CD4-positive, alpha-beta T cell treated with Interleukin-17A for 1 hour (primary cell): ENCODE results near the gene GMDS.

ENCODE experiments used
- DNase-seq: peaks from one replicate; pipeline ENCODE4 v3.0.0-alpha.2; 2020

The GMDS gene

DNA sequence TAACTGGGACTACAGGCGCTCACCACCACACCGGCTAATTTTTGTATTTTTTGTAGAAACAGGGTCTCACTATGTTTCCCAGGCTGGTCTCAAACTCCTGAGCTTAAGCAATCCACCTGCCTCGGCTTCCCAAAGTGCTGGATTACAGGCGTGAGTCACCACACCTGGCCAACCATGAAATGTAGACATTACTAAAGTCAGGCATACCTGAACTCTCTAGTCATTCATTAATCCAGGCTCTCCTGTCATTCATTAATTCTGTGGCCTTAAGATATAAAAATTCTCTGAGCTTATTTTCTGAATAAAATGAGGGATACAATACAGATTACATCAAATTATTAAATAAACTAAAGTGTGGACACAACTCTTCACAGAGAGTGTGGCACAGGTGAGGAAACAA, 159.7 kb downstream of the GMDS start:
- DNase-seq = no peak

DNA sequence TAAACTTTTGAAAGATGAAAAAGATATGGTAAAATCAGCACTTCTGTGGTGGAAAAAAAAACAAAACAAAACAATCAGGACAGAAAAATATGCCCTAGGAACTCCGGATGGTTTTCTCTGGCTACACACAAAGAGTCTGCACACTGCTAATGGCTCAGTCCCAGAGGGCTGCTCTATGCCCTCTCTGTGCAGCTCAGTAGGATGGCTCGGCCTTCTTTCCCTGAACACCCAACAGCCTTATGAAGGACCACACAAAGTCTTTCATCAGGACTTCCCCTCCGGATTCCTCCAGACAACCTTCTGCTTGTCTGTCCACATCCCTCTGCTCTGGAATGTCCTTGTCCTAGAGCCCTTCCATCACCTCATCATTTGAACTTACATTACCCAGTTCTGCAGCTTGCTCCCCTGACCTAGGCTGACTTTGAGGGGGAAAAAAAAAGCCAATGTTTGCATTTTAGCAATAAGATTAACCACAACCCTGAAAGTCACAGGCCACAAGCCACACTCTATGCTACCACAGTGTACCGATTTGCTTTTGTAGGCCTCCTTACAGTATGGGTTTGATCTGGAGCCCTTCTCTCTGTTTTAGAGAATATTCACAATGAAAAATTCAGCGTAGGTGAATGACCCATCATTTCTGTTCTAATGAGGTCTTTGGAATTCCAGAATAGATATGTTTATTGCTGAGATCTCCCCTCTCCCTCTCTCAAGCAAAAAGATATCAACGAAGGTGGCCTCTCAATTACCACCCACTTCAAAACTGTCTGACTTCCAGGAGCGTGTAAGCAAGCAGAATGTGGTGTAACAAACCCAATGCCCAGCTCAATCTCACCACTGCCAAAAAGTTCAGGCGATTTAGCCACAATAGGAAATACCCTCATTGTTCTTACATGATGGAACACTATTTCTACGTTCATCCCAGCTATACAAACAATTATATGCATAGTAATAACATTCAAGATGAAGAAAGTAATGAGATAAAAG, 164.0 kb downstream of the GMDS start:
- DNase-seq = no peak

DNA sequence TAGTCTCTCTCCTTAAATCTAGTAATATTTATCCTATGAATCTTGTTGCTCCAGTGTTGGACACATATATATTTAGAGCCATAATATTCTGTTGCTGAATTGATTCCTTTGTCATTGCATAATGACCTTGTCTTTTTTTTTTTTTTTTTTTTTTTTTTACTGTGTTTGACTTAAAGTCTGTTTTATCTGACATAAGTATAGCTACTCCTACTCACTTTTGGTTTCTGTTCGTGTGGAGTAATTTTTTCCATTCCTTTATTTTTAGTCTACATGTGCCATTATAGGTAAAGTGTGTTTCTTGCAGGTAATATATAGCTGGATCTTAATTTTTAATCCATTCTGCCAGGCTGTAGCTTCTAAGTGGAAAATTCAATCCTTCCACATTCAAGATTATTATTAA, 166.5 kb downstream of the GMDS start:
- DNase-seq = no peak

DNA sequence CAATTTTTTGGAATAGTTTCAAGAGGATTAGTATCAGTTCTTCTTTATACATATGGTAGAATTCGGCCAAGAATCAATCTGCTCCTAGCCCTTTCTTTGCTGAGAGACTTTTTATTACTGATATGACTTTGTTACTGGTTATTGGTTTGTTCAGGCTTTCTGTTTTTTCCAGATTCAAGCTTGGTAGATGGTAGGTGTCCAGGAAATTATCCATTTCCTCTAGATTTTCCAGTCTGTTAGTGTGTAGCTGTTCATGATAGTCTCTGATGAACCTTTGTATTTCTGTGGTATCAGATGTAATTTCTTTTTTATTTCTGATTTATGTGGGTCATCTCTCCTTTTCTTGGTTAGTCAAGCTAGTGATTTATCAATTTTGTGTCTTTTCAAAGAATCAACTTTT, 167.6 kb downstream of the GMDS start:
- no peak for DNase-seq

DNA sequence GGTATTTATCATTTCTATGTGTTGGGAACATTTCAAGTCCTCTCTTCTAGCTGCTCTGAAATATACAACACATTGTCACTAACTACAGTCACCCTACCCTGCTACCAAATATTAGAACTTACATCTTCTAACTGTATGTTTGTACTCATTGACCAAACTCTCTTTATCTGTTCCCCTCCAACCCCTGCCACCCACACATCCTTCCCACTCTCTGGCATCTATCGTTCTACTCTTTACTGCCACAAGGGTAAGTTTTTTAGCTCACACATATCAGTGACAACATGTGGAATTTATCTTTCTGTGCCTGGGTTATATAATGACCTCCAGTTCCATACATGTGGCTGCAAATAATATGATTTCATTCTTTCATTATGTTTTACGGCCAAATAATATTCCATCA, 171.9 kb downstream of the GMDS start:
- DNase-seq = no peak

DNA sequence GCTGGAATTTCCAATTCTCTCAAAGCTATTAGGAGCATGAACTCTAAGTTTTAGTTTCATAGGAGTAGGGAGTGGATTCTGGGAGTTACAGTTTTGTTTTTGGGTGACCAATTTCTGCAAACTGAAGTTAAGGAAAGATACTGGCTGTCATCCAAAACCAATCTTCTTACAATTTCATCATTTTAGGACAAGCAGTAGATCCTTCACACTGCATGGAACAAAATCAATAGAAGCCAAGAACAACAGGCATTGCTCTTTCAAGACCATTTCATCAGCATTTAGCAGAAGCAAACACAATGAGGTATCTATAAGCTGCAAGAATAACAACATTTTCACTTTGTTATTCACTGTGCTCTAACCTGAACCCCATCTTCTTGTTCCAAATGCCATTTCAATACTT, 173.0 kb downstream of the GMDS start:
- no peak for DNase-seq

DNA sequence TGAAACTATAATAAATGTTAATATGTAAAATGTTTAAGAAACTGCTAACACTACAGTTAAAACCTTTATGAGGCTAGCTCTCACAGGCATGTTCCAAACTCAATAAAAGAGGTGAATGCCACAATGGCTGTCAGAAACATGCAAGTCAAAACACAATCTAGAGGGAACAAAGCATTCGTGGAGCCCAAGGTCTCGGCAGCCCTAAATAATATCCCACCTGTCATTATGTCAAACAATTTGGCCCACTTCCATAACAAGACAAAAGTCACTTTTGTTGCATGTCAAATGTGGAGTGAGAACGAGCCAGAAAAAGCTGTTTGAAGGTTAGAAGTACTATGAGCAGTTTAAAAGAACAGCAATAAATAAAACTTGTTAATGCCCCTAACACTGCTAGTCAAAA, 181.9 kb downstream of the GMDS start:
- no peak for DNase-seq

DNA sequence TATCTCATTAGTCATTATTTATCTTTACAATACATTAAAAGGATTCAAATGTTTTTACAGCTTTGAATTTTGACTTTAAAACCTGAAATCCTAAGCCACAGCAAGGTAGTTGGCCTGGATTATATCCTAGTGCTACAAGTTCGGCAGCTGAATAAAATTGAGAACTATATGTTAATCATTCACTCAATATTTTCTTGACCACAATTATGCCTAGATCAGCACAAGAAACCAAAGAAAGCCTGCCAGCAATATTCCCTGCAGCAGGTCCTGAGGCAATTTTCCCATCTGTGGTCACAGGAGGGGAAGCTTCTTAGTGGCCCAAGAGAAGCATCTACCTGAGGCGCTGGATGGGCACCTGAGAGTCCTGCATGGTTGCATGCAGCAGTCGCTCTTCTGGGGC, 183.5 kb downstream of the GMDS start:
- DNase-seq = no peak

DNA sequence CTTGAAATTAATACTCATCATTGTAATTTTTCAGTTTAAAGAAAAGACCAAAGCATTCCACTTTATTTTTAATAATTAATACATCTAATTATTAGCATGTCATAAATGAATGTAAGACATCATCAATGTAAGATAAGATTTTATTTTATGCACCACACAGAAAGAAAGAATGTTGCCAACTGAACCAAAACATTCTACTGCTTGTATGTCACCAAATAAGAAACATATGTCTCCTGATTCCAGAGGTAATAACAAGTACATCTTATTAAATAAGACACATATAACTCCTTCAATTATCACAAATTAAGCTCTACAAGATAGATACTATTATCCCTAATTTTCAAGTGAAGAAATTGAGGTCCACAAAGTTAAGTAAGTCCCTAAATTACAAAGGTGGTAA, 189.5 kb downstream of the GMDS start:
- no peak for DNase-seq

DNA sequence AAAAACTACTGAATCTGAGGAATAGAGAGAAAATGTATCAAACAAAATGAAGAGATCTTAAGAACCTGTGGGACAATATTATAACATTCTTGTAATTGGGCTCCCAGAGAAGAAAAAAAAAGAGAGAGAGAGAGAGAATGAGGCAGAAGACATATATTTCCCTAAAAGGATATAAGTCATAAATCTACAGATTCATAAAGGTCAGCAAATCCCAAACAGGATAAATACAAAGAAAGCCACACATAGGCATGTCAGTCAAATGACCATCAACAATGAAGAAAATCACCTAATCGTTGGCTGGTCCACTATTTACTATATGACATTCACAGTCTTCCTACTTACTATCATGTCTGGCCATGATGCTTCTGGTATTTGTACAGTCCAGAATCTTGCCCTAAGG, 190.3 kb downstream of the GMDS start:
- DNase-seq = no peak

DNA sequence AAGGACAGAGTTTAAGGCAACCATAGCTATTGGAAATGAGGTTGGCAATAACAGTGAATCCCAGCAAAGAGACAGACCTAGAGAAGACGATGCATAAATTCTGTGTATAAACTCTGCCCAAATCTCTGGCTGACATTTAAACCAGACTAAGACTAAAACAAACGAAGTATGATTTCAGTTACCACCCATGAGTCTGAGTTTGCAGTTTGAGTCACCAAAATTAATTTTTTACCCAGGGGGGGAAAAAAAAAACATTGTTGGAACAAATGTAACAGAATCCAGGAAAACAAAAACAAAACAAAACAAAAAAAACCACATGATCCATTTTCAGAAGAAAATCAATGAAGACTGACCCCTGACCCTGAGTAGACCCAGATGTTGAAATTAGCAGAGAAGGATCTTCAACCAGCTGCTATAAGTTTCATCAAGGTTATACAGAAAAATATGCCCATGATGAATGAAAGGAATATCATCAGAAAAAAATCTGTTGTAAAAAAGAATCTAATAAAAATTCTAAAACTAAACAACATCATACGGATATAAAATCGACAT, 190.8 kb downstream of the GMDS start:
- DNase-seq = no peak

DNA sequence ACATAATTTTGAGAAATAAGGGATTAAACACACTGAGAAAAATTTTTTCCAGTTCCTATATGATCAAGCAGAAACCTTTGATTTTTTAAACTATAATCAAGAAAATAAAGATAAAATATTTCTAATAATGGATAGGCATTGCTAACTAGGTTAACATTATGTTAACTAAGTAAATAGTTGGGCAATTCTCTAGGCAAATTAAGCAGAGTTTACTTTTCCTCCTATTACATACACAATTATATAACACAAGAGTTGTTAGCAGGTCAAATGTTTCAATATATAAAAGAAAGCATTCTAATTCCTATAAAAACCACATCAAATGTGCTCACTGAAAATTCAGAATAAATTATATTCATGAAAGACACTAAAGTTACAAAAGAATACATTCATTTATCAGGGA, 191.7 kb downstream of the GMDS start:
- DNase-seq = no peak

DNA sequence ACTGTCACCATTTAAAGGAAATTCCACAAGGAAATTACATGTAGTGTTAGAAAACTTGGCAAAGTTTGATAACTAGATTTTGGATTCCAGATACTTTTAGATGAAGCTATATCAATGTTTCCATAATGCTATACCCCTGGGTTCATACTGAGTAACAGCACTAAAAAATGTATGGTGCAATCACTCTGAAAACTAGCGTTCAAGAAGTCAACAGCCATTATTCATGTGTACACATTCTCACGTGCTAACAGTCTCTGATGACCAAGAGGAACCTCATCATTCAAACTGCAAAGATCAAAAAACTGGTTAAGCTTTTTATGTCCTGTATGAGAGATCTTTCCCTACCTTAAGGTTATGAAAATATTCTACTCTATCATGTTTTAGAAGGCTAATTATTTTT, 197.6 kb downstream of the GMDS start:
- no peak for DNase-seq

DNA sequence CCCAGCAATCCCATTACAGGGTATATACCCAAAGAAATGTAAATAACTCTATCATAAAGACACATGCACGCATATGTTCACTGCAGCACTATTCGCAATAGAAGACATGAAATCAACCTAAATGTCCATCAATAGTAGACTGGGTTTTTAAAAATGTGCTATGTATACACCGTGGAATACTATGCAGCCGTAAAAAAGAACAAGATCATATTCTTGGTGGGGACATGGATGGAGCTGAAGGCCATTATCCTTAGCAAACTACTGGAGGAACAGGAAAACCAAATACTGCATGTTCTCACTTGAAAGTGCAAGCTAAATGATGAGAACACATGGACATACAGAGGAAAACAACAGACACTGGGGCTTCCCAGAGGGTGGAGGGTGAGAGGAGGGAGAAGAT, 201.2 kb downstream of the GMDS start:
- no peak for DNase-seq

DNA sequence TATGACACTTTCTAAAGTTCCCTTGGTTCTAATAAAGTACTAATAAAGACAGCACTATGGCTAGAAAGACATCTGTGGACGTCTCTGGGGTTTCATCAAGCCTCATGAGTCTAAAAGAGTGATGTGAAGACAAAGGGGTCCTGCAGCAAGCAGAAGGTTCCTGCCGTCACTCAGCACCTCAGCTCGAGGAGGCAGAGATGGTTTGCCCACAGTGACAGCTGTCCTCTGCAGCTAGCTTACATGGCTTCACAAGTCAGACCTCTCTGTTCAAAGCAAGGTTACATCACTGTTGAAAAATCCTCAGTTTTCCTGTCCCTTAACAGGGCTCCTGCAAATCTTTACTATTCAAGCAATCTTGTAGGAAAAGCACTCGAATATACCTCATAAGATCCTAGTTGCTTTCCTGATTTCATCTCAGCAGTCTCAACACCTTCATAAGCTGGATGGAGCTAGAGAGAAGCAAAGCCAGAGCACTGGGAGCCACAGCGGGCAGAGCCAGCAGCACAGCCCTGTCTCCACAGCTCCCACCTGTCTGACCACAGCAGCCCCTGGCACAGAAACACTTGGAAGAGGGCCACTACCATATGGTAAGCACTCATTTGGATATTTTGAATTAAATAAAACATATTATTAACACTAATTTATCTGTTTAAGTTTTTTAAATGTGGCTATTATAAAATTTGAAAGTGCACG, 202.3 kb downstream of the GMDS start:
- no peak for DNase-seq

DNA sequence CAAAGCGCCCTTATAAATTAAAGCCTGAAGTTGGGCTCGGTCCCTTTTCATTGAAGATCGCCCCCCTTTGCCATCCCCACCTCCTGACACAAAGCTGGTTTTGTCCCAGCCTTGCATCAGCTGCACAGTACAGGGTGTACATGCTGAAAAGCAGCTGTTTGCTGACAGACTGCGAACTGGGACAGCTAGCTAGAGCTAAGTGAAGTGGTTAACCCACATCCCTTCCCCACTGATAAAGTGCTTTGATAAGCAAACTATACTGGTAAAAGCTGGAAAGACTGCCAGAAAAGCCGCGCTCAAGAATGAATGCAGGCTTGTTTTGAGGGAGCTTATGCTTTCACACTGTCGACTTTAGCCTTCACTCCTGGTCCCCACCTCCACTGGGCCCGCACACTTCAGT, 207.3 kb downstream of the GMDS start:
- peak; percentile 48 for DNase-seq

DNA sequence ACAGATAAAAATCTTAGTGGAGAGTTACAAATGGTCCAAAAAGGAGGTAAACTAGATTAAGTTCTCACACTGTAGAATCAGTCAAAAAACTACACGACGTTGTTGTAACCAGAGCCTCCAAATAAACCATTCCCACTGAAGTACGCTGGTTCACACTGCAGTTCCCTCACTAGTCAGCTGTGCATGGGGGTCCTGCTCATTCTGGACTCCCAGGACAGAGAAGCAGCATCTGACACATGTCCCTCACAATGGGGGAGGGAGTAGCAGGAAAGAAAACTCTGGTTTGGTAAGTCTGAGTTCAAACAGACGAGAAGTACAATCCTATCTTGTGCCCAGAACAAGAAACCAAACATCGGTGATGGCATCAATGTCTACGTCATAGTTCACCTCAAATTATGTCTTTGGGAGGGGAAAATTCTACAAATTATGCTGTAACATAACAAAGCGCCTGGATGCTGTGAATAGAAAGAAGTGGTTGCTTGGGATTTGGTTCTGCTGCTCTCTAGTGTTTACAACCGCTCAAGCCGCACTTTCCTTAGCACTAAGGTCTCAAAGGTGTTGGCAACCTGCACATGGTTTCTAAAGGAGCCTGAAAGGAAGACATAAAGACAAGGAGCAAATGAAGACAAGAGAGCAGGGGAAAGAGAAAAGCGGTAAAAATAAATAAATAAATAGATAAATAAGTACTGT, 208.0 kb downstream of the GMDS start:
- DNase-seq = no peak

DNA sequence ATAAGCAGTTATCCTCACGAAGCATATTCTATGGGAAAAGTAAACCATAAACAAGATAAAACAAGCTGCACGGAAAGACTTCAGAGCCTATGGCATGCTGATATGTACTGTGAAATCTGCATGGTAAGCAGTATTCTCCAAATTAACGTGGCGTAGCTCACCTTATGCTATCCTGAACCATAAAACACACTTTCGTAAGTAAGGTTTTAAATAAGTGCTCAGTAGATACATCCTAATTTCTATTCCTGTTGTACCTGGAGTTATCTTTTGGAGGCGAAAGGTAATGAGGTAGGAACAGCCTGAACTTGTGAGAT, 208.7 kb downstream of the GMDS start:
- no peak for DNase-seq

DNA sequence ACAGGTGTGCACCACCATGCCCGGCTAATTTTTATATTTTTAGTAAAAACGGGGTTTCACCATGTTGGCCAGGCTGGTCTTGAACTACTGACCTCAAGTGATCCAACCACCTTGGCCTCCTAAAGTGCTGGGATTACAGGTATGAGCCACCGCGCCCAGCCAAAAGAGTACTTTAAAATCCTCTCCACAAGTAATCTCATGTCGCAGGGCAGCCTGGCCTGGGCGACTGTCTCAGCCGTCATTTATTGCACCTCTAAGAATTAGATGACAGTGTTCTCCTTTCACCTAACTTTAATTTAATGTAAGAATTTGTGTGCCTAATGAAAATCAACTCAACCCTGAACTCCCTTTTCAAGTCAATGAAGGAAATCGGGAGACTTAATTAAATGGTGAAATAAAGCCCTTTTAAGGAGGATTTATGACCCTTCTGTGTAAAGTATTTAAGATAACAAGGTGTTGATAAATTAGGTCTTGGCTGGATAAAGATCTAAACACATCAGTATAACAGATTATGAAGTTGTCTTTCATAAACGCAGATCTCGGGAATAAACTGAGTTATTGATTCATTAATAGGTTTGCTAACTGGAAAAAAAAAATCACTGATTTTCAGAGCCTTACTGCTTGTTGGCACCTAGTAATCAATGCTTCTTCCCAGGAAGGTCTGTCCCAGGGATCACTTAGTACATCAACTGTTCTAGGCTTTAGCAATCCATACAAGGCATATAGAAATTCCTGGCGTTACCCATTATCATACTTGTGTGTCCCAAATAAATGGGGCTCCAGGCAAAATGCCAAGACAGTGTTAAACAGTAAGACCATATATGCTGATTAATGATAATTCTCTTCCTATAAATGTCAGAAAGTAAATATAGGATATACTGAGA, 209.3 kb downstream of the GMDS start:
- no peak for DNase-seq

DNA sequence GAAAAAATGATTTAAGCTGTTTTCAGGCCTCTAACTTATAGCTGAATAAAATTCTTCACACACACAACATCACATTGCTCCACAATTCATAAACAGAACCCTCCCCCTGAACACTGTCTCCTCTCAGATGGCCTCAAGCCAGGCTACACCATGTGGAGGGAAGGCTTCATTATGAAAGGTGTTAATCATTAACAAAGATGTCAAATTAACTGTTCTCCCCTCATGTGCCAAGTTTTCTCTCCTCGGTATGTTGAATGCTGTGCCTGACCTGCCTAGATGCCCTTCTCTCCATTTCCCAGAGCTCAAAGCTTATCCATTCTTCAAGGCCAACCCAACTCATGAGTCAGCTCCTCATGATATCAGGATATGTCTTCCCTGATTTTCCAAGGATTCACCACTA, 210.4 kb downstream of the GMDS start:
- DNase-seq = no peak

DNA sequence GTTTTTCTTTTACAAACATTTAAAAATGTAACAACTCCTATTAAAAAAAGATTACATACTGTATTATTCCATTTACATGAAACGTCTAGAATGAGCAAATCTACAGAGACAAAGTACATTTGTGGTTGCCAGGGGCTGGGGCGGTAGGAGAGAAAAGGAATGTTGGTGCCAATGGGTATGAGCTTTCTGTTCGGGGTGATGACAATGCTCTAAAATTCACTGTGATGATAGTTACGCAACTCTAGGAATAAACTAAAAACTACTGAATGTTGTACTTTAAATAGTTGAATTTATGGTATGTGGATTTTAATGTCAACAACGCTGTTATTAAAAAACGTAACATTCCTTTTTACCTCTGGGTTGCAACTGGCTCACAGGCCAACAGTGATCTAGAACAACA, 211.1 kb downstream of the GMDS start:
- DNase-seq = no peak

DNA sequence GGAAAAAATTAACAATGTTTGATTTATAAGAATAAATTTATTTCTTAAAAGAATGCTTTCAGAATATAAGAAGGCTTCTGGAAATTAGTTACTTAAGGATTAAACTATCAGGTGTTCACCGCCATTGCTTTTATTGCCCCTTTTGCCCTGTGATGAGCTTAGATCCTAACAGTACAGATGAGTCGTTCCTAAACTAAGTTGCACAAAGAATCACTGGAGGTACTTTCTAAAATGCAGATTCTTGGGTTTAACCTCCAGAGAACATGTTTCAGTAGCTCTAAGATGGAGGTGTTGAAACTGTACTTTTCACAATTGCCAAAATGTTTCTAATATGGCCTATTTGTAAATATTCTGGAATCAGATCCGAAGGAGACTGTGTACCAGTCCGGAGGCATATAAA, 211.9 kb downstream of the GMDS start:
- DNase-seq = no peak
